CD4-positive, alpha-beta memory T cell (primary cell): Measurements from ENCODE around the gene HSPA14. TPM values are rescaled to one million over a fixed set of nuclear protein-coding genes. Genes with fewer than 3 reads are reported as not detected.

ENCODE experiments used
- CTCF ChIA-PET: fragments of 350-600 bp; sonication (Branson Sonifier 250); formaldehyde crosslinking; loops from one replicate; lab custom pipeline; 2021; ENCODE audit warnings: inconsistent platforms; ENCODE audit not compliant: partially characterized antibody; lab: Charles Lee
- POLR2A ChIA-PET: fragments of 350-600 bp; sonication (Branson Sonifier 250); formaldehyde crosslinking; loops from one replicate; lab custom pipeline; 2021; ENCODE audit not compliant: partially characterized antibody; lab: Charles Lee
- DNase-seq, 5 donors: peaks; one replicate each; pipeline versions ENCODE4 v3.0.0 to v3.0.0-alpha.2; 2020 to 2022; ENCODE audit warnings: mixed read lengths in 1 of 5
- H3K27ac ChIP-seq: one replicate; pipeline ENCODE4 v1.7.0; 2013; ENCODE audit warnings: low read depth, low read length
- H3K27me3 ChIP-seq: 2 replicates; pipeline ENCODE4 v1.7.0; 2013; ENCODE audit warnings: mild to moderate bottlenecking, low read length, moderate library complexity; ENCODE audit not compliant: insufficient read depth
- H3K36me3 ChIP-seq: 2 replicates; pipeline ENCODE4 v1.7.0; 2013; ENCODE audit warnings: mild to moderate bottlenecking, low read length, moderate library complexity; ENCODE audit not compliant: insufficient read depth
- H3K4me1 ChIP-seq: 2 replicates; pipeline ENCODE4 v1.7.0; 2013; ENCODE audit warnings: mild to moderate bottlenecking, low read length, moderate library complexity; ENCODE audit not compliant: insufficient read depth
- H3K4me3 ChIP-seq, 2 donors: one replicate each; pipeline ENCODE4 v1.7.0; 2013; ENCODE audit warnings: low read length in 2 of 2, mild to moderate bottlenecking in 1 of 2
- H3K9me3 ChIP-seq, 2 donors: one replicate each; pipeline ENCODE4 v1.7.0; 2013; ENCODE audit warnings: low read length in 2 of 2, control low read depth in 1 of 2; ENCODE audit not compliant: control insufficient read depth in 1 of 2
- H3K27ac Mint-ChIP-seq, 7 donors: one replicate each; pipeline ENCODE4 v1.8.0; 2020 to 2021; ENCODE audit warnings: mixed read lengths in 7 of 7, mild to moderate bottlenecking in 6 of 7, inconsistent platforms in 3 of 7, moderate library complexity in 3 of 7
- H3K27me3 Mint-ChIP-seq, 2 donors: one replicate each; pipeline ENCODE4 v1.8.0; 2020 to 2021; ENCODE audit warnings: mixed read lengths in 2 of 2
- H3K36me3 Mint-ChIP-seq, 2 donors: one replicate each; pipeline ENCODE4 v1.8.0; 2020 to 2021; ENCODE audit warnings: mixed read lengths in 2 of 2, inconsistent platforms in 1 of 2, mild to moderate bottlenecking in 1 of 2
- H3K4me1 Mint-ChIP-seq, 4 donors: one replicate each; pipeline ENCODE4 v1.8.0; 2020 to 2021; ENCODE audit warnings: mixed read lengths in 4 of 4, mild to moderate bottlenecking in 1 of 4
- H3K4me3 Mint-ChIP-seq, 8 donors: one replicate each; pipeline ENCODE4 v1.8.0; 2020 to 2021; ENCODE audit warnings: mixed read lengths in 8 of 8, mild to moderate bottlenecking in 7 of 8, moderate library complexity in 6 of 8, inconsistent platforms in 3 of 8
- H3K9me3 Mint-ChIP-seq, 8 donors: one replicate each; pipeline ENCODE4 v1.8.0; 2020 to 2021; ENCODE audit warnings: mixed read lengths in 8 of 8, mild to moderate bottlenecking in 5 of 8, inconsistent platforms in 3 of 8, moderate library complexity in 1 of 8
- intact Hi-C: fragments of 100-400 bp; cut with micrococcal nuclease; formaldehyde crosslinking; loops from one replicate; pipeline ENCODE4 v1.15.1; 2023
- polyA plus RNA-seq, 2 donors: library from polyadenylated mRNA; unstranded; fragments of 300-500 nt; fragmentation: Illumina TruSeq; gene quantifications; one replicate each; pipeline ENCODE4 v1.2.3, GENCODE V29; 2021
- total RNA-seq, 2 experiments: library from RNA; stranded (reverse); gene quantifications; one replicate each; pipeline ENCODE4 v1.2.3, GENCODE V29; 2021

The HSPA14 gene
- total and polyA plus RNA-seq, 4 experiments from 2014 or later: 16.0 to 18.7 (median 17.5) TPM

GRCh38 chr10:14917827-14918226 is 79.7 kb downstream of the HSPA14 start:
- CTCF ChIA-PET: interaction anchor here (1.0 kb wide), 1 partner anchor 14 kb away, joined by 3 read pairs; no protein-coding TSS in a partner anchor
- Histone ChIP-seq H3K27ac (no peak overlapping the region), H3K36me3 (peaks cover 50% of the 10 kb centered on the region), H3K4me3 (no peak overlapping the region), H3K4me1 (peaks cover 10% of the 10 kb centered on the region), H3K27me3 (no peaks in the 10 kb centered on the region), H3K9me3 (peaks cover 0 to 3% of the 10 kb centered on the region in 2 donors)
- Mint-ChIP-seq H3K4me3 (no peak overlapping the region), H3K9me3 (peaks cover 3 to 23% (median 16%) of the 10 kb centered on the region in 8 donors), H3K27me3 (no peaks in the 10 kb centered on the region), H3K27ac (no peak overlapping the region), H3K36me3 (peaks cover 88 to 92% of the 10 kb centered on the region in 2 donors), H3K4me1 (peaks cover 10 to 15% (median 13%) of the 10 kb centered on the region in 4 donors)
- intact Hi-C loops: no loop called here
- DNase-seq: no peak
- POLR2A ChIA-PET: interaction anchor here (0.6 kb wide), 1 partner anchor 43 kb away, joined by 3 read pairs; no protein-coding TSS in a partner anchor

DNA sequence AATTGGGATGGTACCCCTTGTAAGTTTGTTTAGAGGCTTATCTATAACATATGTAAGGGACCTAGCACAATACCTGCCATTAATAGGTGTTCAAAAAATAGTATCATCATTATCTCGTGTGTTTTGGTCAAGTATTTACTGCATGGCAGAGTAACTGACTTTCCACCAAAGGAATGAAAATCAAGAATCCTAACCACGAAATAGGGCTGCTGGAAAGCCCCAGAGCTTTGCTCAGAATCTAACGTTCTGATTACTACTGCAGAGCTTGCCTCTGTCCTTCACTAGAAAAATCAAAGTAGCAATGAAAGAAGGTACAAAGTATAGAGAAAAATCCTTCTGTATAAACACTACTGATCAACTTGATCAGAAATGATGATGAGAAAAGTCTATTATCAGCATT is 80.9 kb downstream of the HSPA14 start:
- peak overlapping the region in 1 of 7 donors; percentile 10 for H3K27ac Mint-ChIP-seq

More for the DNA sequence above, 80.9 kb downstream of the HSPA14 start:
- no peaks in the 10 kb centered on the region for H3K27me3 Mint-ChIP-seq
- no peak for DNase-seq
- H3K4me3 ChIP-seq: no peak overlapping the region
- H3K9me3 Mint-ChIP-seq: peaks cover 3 to 23% (median 16%) of the 10 kb centered on the region in 8 donors
- peaks cover 59% of the 10 kb centered on the region for H3K36me3 ChIP-seq
- H3K4me1 ChIP-seq: peaks cover 10% of the 10 kb centered on the region
- H3K27me3 ChIP-seq: no peaks in the 10 kb centered on the region
- H3K4me1 Mint-ChIP-seq: peaks cover 10 to 15% (median 13%) of the 10 kb centered on the region in 4 donors
- ChIA-PET CTCF (interaction anchor here (2.0 kb wide), 1 partner anchor 14 kb away, joined by 13 read pairs; no protein-coding TSS in a partner anchor), POLR2A (no interaction called here)
- intact Hi-C loops: no loop called here
- H3K9me3 ChIP-seq: peaks cover 0 to 3% of the 10 kb centered on the region in 2 donors
- no peak overlapping the region for H3K4me3 Mint-ChIP-seq
- H3K36me3 Mint-ChIP-seq: peaks cover 86 to 93% of the 10 kb centered on the region in 2 donors
- no peak overlapping the region for H3K27ac ChIP-seq

Other genes starting within 250 kb of the HSPA14 start
- gene FAM107B, start 63.4 kb upstream of the HSPA14 start, total RNA-seq: 100 to 1,000 TPM; 191 to 202 TPM
- 100 to 1,000 TPM; 273 to 346 TPM for gene FAM107B, start 63.4 kb upstream of the HSPA14 start, polyA plus RNA-seq
- 1 to 10 TPM; 1.7 to 2.5 TPM for gene CDNF, start 269 bp upstream of the HSPA14 start, total RNA-seq
- gene CDNF, start 269 bp upstream of the HSPA14 start, polyA plus RNA-seq: 1 to 10 TPM in 1 of 2 donors, under 1 TPM in 1; 0.94 to 1.8 TPM
- 10 to 100 TPM; 16.2 to 17.0 TPM for gene MSANTD7, start within 50 bp of the HSPA14 start, total RNA-seq
- 1 to 10 TPM; 6.5 to 8.3 TPM for gene MSANTD7, start within 50 bp of the HSPA14 start, polyA plus RNA-seq
- 1 to 10 TPM; 5.0 to 5.7 TPM for gene SUV39H2, start 40.6 kb downstream of the HSPA14 start, total RNA-seq
- gene SUV39H2, start 40.6 kb downstream of the HSPA14 start, polyA plus RNA-seq: 1 to 10 TPM; 4.4 to 6.1 TPM
- 10 to 100 TPM; 31.2 to 34.9 TPM for gene DCLRE1C, start 115.8 kb downstream of the HSPA14 start, total RNA-seq
- 10 to 100 TPM; 12.3 to 24.5 TPM for gene DCLRE1C, start 115.8 kb downstream of the HSPA14 start, polyA plus RNA-seq
- gene MEIG1, start 121.1 kb downstream of the HSPA14 start, total RNA-seq: not detected
- gene MEIG1, start 121.1 kb downstream of the HSPA14 start, polyA plus RNA-seq: under 1 TPM; 0.62 to 0.99 TPM
- not detected for gene OLAH, start 205.6 kb downstream of the HSPA14 start, total RNA-seq
- gene OLAH, start 205.6 kb downstream of the HSPA14 start, polyA plus RNA-seq: 1 to 10 TPM in 1 of 2 donors, under 1 TPM in 1; 0.20 to 1.4 TPM